ENCODE results near the gene PODXL2. TPM values are rescaled to one million over a fixed set of nuclear protein-coding genes. Genes with fewer than 3 reads are reported as not detected.

Gene PODXL2
- total RNA-seq, 1 experiment from 2014 or later = 29.6 TPM

DNA sequence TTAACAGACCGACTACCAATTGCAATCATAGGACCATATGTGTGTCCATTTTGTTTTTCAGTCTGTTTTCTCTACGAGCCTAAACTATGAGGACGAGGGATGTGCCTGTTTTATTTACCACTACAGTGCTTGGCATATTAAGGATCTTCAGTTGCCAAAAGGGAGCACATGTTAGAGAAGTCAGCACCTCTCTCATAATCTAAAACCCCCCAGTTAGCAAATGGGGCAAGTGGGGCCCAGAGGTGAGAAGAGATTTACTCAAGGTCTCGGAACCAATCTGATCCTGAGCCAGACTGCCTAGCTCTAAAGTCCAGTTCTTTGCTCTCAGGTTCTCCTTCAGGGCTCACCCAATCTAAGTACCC, 578 bp upstream of the PODXL2 start:
- DNase-seq (ENCODE audit: low spot score) = no peak

DNA sequence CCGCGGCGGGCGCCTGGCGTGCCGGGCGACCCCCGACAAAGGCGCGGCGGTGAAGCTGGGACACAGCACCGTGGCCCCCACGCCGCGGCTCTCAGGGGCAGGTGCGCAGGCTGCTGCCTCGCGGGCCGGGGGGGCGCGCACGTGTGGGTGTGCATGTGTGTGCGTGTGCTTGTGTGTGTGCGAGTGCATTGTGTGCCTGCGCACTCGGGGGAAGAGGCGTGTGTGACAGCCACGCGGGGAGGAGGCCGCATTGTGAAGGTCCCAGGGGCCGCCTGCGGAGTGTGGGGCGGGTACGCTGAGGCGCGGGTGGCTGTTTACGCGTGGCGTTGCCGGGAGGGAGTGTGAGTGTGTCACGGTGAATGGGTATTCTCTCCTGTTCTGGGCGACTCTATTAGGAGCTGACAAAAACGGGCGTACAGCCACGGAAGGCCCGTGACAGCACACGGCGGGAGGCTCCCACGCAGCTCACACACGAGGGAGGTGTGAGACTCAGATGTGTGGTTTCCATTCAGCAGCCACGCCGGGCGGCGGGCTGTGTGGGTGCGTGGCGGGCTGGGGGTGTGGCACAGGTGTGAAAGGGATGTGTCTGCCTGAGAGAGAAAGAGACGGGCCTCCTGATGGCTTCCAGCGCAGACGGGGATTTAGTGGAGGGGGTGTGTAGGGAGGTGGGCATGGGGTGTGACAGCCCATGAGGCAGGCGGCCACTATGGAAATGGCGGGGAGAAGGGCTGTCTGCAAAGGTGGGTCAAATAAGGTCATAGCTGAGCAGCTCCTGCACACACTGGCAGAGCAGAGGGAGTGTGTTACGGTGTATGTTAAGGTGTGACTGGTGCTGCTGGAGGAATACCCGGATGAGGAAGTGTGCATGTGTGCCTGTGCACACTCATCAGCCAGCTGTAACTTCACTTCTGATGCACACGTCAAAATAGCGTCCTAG, 750 bp downstream of the PODXL2 start:
- no peak for DNase-seq (ENCODE audit: low spot score)

DNA sequence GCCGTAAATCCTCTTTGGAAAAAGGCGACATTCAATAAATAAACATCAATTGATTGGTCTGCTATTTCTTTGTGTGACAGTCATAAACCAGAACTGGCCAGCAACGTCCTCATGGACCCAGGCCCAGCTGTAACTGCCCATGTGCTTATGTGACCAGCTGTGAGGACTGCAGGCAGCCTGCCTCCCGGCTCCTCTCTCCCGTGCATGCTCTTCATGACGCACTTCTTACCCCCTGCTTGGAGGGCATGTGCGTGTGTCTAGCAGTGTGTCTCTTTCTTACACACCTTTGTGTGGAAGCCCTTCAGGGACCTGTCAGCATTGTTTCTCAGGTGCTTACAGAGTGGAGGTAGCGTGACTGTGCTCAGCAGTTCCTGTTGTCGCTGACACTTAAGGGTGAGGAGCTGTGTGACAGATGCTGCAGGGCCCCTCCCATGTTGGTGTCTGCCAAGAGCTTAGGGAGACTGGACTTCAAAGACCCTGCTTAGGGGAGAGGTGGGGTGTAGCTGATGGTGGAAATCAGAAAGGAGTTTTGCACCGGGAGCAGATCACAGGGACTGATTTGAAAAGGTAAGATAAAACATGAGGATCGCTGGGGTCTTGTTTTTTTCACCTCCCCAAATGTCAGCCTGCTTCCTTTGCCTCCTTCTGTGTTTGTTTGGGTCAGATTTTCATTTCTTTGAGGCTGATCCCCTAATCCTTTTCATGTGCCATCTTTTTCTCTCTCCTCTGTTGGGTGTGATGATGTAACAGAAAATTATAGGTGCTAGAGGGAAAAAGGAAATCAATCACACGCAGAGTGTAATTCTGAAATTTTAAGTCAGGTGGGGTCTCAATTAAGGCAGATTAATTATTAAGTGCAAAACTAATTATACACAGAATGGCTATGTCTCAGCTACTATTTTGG, 2.1 kb downstream of the PODXL2 start:
- no peak for DNase-seq (ENCODE audit: low spot score)

DNA sequence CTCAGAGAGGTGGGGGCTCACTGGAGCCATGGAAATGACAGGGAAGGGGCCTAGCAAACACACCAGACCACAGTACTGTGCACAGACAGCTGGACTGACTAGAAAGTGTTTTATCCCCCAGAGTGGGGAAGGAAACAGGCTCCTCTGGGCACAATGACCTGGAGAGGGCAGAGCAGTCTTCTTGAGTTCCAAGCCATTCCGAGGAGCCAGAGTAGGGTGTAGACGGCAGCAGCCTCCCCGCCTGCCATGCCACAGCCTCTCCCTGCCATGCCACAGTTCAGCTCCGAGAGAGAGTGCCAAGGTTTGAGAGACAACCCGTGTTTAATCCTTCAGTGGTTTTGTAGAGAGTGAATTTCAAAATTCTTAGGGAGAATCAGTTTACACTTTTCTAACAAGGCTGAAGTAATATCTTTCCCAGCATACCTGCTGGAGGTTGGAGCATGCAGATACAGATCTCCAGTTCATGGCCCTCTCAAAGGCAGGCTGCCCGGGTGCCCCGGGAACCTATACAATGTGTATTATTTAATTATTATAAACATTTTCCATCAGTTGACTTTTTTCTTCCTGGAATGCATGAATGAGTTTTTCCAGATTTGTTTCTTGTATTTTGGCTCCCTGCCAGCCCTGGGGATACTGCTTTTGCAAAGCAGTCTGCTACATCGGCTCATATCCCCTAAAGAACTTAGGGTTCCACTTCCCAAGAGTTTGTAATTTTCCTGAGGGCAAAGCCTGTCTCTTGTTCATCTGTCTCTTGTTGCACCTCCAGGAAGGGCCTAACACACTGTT, 3.2 kb downstream of the PODXL2 start:
- no peak for DNase-seq (ENCODE audit: low spot score)

DNA sequence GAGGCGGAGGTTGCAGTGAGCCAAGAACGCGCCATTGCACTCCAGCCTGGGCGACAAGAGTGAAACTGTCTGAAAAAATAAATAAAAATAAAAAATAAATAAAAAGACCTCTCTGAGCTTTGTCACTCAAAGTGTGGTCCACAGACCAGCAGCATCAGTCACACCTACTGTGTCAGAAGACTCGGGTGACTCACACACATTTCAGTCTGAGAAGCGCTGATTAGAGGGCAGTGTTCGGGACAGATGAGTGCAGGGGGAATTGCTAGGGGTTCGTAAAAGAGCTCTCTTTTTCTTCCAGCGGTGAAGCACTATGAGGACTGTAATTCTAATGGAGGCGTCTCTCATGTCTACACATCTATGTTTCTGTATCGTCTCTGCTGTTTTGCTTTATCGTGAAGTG, 5.7 kb downstream of the PODXL2 start:
- DNase-seq (ENCODE audit: low spot score) = peak; percentile 36

DNA sequence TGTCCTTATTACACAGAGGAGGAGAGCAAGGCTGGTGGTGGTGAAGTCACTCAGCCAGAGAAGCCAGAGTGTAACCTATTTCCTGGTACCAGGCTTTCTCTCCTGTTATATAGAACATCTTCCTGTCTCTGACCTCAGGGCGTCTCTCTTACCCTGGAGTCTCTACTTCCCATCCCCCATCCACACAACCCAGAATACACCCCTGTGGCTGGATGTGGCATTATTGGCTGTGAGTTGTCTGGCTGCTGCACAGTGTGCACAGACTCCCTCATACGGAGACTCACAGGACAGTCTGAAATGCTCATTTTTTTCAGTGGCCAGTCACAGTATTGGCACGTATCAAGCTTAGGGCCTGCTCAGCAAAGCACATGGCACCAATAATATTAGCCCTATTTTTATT, 8.6 kb downstream of the PODXL2 start:
- no peak for DNase-seq (ENCODE audit: low spot score)

DNA sequence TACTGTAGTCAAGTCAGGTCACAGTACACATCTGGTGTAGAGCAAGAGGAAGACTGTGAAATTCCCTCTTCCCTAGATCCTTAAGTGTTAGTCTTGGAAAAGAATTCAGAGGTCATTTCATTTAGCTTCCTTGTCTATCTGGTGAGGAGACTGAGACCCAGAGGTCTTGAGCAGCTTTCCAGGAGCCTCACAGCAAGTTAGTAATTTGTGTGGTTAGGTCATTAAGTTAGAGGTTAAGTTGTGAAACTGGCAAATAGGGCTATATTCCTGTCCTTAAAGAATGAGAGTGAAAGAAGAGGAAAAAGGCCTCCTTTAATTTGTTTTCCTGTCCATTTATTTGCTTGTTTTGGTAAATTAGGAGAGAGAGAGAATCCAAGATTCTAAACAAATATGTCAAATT, 9.0 kb downstream of the PODXL2 start:
- no peak for DNase-seq (ENCODE audit: low spot score)

DNA sequence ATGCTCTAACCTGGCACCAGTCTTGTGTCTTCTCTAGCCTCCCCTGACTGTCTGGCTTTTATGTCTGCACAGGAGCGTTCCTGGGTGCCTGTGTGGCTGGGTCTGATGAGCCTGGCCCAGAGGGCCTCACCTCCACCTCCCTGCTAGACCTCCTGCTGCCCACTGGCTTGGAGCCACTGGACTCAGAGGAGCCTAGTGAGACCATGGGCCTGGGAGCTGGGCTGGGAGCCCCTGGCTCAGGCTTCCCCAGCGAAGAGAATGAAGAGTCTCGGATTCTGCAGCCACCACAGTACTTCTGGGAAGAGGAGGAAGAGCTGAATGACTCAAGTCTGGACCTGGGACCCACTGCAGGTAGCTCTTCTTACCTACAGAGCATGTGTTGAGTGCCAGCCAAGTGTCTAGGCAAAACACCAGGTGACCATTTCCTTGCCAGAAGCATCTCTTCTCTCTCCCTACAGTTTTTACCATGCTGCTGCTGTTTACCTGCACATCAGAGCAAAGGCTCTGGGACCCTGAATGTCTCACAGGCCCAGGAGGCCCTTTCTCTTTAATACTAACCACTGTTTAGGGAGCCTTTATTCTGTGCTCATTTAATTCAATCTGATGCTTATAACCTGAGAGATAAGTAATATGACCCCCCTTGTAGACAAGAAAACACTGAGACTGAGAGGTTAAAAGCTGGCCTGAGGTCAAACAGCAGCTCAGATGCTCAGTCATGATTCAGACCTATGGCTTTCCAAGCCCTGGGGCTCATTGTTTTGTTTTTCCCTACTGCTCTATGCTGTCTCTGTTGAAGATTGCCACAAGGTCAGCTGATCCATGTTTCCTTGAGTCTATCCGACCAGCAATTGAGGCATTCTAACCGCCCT, 10.4 kb downstream of the PODXL2 start:
- peak; percentile 42 for DNase-seq (ENCODE audit: low spot score)

DNA sequence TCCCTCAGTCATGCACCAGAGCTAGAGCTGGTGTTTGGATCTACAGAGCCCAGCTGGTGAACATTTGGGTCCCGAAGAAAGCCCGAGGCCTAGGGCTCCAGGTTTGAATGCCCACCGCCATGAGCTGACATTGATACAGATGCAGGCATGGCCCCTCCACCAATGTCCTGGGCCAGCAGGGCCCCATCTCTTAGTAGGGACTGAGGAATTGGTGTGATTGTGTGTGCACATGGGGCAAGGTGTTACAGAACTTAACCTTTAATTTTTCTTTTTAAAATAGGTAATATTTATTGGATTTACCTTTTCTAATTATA, 11.0 kb downstream of the PODXL2 start:
- DNase-seq (ENCODE audit: low spot score) = no peak

DNA sequence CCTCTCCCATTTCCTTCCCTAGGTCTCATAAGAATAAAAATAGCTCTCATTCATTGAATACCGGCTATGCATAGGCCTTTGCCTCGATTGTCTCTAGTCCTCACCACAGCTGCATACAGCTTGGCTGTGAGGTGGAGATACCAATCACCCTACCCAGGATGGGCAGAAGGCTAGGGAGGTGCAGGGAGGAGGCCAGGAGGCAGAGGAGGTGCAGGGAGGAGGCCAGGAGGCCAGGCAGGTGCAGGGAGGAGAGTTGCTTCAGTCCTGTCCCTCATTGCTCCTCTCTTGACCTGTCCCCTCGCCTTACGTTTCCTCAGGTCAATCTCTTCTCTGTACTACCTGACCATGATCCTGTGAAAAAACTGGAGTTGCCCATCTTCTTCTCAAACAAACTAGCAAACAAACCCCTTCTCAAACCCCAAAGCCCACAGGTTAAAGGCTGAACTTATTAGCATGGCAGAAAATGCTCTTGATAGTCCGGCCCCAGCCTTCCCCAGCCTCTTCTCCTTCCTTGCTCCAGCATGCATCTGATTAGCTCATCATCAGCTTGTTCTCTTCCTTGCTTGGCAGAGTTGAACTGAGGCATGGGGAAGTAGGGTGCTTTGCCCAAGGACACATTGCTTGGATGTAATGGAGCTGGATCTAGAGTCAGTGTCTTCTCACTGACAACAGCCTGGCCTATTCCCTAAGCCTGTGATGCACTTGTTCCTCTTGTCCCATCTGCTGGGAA, 15.8 kb downstream of the PODXL2 start:
- DNase-seq (ENCODE audit: low spot score) = no peak

DNA sequence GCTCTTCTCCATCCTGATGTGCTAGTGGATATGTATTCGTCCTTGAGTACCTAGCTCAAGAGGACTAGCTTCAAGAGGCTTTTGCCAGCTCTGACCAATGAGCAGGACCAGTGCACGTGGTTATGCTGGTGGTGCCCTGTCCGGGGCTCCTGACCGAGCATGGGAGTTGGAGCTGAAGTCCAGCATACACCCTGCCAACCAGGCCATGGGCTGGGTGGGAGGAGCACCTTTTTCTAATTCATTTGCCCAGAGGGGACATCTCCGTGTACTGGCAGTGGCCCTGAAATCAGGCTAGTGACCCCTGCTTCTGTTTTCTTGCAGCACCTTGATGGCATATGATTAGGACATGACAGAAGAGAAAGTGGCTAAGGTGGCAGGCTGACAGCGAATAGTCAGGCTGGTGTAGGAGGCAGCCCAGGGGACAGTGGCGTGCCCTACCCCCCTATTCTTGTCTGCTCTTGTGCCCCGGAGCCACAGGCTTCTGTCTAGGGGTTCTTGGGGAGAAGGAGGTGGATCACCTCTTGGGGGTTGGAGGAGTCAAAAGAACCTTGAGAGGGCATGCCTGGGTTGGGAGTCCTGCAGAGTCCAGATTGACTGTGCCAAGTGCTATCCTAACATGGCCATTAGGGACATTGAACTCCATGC, 16.5 kb downstream of the PODXL2 start:
- no peak for DNase-seq (ENCODE audit: low spot score)

DNA sequence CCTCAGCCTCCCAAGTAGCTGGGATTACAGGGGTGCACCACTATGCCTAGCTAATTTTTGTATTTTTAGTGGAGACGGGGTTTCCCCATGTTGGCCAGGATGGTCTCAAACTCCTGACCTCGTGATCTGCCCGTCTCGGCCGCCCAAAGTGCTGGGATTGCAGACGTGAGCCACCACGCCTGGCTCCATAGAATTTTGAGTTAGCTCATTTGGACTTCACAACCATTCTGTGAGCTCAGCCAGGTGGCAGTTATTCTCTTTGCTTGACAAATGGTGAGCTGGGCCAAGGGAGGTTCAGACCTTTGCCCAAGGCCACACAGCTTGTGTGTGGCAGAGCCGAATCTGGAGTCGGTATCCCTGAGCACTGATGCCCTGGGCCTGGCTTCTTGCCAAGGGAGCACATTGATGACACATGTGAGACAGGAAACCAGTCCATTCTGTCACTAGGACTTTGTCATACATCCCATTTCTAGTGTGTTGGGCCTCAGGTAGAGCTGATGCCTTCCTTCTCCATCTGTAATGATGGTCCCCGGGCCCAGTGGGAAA, 17.6 kb downstream of the PODXL2 start:
- no peak for DNase-seq (ENCODE audit: low spot score)

DNA sequence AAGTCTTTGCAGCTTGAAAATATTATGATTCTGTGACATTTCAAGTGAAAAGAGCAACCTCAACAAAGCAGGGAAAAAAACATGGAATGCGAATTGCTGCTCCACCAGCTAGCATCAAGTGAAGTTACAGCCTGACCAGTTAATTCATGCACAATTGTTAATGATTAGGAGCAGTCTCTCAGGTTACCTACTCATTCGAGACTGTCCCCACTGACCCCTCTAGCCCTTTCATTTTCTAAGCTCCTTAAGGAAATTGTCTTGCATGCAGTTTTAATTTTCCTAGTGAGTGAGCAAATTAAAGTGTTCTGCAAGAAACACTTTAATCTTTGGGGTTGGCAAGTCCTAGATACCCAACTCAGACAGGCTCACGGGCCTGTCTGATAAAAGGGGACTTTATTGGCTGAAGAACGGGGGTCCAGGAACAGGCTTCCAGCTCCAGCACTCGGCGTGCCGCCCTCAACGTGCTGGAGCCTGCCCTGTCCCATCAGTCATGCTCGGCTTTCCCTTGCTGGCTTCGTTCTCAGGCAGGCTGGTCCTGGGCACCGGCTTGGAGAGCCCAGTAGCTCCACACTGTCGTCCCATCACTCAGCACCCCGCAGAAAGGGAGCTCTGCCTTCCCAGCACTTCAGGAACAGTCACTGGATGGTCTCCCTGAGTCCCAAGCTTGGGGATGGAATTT, 18.3 kb downstream of the PODXL2 start:
- DNase-seq (ENCODE audit: low spot score) = no peak

DNA sequence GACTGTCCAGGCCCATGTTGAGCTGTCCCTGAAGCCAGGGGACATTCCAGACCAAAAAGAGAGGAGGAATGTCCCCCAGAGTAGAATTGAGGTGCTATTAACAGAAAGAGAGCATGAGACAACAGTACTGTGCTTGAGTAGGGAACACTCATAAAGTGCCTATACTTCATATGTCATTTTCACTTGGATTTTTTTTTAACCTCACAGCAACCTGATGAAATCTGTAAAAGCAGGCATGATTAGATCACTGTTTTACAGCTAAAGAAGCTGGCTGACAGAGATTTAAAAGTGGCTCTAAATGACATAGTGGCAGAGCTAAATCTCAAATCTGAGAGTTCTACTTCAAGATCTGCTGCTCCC, 18.8 kb downstream of the PODXL2 start:
- no peak for DNase-seq (ENCODE audit: low spot score)

DNA sequence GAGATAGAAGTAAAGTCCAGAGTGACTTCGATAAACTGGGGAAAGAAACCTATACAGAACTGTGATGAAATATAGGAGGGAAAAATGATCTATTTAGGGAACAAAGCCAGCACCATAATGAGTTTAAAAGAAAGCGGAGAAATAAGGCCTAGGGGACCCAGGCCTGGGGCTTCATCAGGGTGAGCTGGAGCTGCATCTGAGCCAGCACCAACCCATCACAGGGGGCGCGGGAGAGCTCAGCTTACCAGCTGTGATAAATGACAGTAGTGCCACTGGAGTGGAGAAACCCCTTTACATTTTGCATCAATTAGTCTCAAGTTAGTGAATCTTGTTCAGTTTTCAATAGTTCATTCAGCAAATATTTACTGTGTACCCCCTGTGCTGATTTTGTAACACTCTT, 21.3 kb downstream of the PODXL2 start:
- no peak for DNase-seq (ENCODE audit: low spot score)

DNA sequence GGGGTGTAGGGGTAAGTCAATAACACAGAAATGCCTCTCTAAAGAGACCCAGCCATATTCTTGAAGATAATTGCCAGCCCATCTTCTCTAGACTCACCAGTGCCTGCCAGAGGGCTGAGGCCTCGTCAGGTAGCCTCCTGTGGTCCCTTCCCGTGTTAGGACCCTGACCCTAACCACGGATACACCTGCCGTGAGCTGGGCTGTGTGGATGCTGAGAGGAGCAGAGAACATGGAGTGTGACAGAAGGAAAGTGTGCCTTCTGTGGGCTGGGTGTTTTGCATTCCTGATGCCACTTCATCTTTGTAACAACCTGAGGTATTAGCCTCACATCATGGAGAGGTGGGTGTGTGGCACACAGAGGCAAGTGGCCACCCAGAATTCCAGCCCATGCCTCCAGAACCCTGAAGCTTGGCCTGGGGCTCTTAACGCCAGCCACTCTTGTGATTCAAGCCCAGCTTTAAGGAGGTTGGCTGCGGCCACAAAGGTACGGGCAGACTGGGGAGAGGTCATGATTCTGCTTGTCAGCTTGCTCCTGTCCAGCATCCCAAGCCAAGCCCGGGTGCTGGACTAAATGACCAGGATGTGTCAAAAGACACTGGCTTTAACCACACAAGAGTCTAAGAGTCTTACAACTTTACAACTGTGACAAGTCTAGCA, 22.7 kb downstream of the PODXL2 start:
- no peak for DNase-seq (ENCODE audit: low spot score)

DNA sequence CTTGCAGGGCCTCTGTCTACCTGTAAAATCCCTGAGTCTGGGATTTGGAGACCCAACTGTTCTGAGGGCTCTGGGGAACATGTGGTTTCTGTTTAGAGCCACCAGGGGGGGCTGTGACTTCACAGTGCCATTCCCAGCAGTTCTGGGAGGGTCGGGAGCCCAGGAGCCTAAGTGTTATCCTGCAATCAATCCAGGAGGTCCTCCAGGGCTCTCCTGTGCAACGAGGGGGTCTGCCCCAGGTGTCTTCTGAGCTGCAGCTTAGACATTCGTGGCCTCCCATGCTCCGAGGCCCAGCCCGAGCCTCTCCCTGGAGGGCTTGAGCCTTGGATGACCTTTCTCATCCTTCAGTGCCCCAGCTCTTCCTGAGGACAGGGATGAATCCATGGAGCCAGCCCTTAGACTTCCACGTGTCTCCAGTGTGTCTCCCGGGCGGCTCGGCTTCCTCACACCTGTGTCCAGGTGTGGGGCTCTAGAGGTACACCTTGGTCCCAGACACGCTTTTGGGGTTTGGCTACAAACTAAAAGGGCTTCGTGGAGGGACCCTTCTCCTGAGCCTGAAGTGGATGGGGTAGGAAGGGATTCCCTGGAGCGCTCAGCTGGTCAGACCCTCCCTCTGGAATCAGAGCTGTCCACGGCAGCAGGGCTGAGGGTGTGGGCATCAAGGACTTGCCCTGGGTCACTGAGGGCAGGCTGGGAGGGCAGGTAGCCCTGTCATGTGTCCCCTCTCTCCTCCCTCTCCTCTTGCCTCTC, 23.4 kb downstream of the PODXL2 start:
- peak; percentile 58 for DNase-seq (ENCODE audit: low spot score)

DNA sequence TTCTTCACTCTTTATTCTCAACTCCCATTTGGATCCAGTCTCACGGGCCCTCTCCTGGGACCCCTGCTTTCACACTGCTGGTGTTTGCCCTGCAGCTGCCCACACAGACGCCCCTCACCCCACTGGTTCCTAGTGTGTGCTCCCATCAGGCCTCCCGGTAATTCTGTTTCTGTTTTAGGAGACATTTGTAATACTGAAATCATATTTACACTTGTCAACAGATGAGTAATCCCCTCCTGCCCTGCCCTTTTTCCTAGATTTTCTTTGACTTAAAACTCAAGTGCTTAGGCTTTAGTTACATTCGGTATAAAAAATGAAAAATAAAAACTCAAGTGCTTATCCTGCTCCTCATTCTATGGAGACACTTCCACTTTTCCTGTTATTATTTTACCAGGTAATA, 25.4 kb downstream of the PODXL2 start:
- no peak for DNase-seq (ENCODE audit: low spot score)
